Neural progenitor cell (in vitro differentiated cells): ENCODE data around the gene ARVCF. TPM values are rescaled to one million over a fixed set of nuclear protein-coding genes. Genes with fewer than 3 reads are reported as not detected.

ENCODE experiments used
- DNase-seq: peaks from one replicate; pipeline ENCODE4 v3.0.0-alpha.2; 2016; ENCODE audit warnings: low spot score
- H2AFZ ChIP-seq: fragments of 200-600 bp; sonication (generic); replicated peaks from 2 replicates; pipeline ENCODE4 v1.6.1; 2016; ENCODE audit warnings: antibody characterized with exemption
- H3F3A ChIP-seq: fragments of 200-600 bp; sonication (generic); 2 replicates; pipeline ENCODE4 v1.6.1; 2016; ENCODE audit warnings: antibody characterized with exemption, low read depth
- H3K27ac ChIP-seq: fragments of 200-600 bp; sonication (generic); 2 replicates; pipeline ENCODE4 v1.5.1; 2016; ENCODE audit warnings: mild to moderate bottlenecking
- H3K27me3 ChIP-seq: fragments of 200-600 bp; sonication (generic); 2 replicates; pipeline ENCODE4 v1.6.1; 2016; ENCODE audit warnings: mild to moderate bottlenecking, moderate library complexity
- H3K36me3 ChIP-seq: fragments of 200-600 bp; sonication (generic); 2 replicates; pipeline ENCODE4 v1.5.1; 2016
- H3K4me1 ChIP-seq: fragments of 200-600 bp; sonication (generic); 2 replicates; pipeline ENCODE4 v1.6.1; 2016; ENCODE audit warnings: mixed run types
- H3K4me2 ChIP-seq: fragments of 200-600 bp; sonication (generic); 2 replicates; pipeline ENCODE4 v1.6.1; 2016
- H3K4me3 ChIP-seq: fragments of 200-600 bp; sonication (generic); 2 replicates; pipeline ENCODE4 v1.5.1; 2016
- H3K79me2 ChIP-seq: fragments of 200-600 bp; sonication (generic); 2 replicates; pipeline ENCODE4 v1.6.1; 2016; ENCODE audit warnings: low read depth
- H3K9ac ChIP-seq: fragments of 200-600 bp; sonication (generic); 2 replicates; pipeline ENCODE4 v1.6.1; 2016
- H3K9me3 ChIP-seq: fragments of 200-600 bp; sonication (generic); 2 replicates; pipeline ENCODE4 v1.5.1; 2016; ENCODE audit warnings: low read depth
- H4K20me1 ChIP-seq: fragments of 200-600 bp; sonication (generic); 2 replicates; pipeline ENCODE4 v1.6.1; 2016; ENCODE audit warnings: low read depth
- H3K27ac Mint-ChIP-seq: 3 replicates; pipeline ENCODE4 v1.8.0; 2021; ENCODE audit warnings: mixed read lengths
- H3K27me3 Mint-ChIP-seq: 2 replicates; pipeline ENCODE4 v1.8.0; 2022; ENCODE audit warnings: low read depth, mild to moderate bottlenecking, inconsistent platforms, moderate library complexity, mixed read lengths; ENCODE audit not compliant: insufficient read depth
- H3K36me3 Mint-ChIP-seq: 3 replicates; pipeline ENCODE4 v1.8.0; 2021; ENCODE audit warnings: mixed read lengths
- H3K4me1 Mint-ChIP-seq: 3 replicates; pipeline ENCODE4 v1.8.0; 2021; ENCODE audit warnings: mixed read lengths
- H3K4me3 Mint-ChIP-seq: 3 replicates; pipeline ENCODE4 v1.8.0; 2021; ENCODE audit warnings: mild to moderate bottlenecking, moderate library complexity, mixed read lengths
- H3K9me3 Mint-ChIP-seq: 3 replicates; pipeline ENCODE4 v1.8.0; 2020; ENCODE audit warnings: mixed read lengths
- CTCF ChIP-seq: fragments of 200-600 bp; sonication (generic); IDR thresholded peaks from 2 replicates; pipeline ENCODE4 v1.5.1; 2017; ENCODE audit warnings: antibody characterized with exemption, mild to moderate bottlenecking
- EZH2 ChIP-seq: fragments of 200-600 bp; sonication (generic); IDR thresholded peaks from 2 replicates; pipeline ENCODE4 v1.6.1; 2017; ENCODE audit warnings: antibody characterized with exemption, mild to moderate bottlenecking, moderate library complexity
- EZH2phosphoT487 ChIP-seq: fragments of 200-600 bp; sonication (generic); IDR thresholded peaks from 2 replicates; pipeline ENCODE4 v1.6.1; 2017; ENCODE audit warnings: antibody characterized with exemption
- total RNA-seq: library from RNA; depleted of rRNA; stranded (reverse); fragments of >200 nt; gene quantifications from 2 replicates; pipeline ENCODE4 v1.2.3, GENCODE V29; 2015; ENCODE audit warnings: low replicate concordance

Gene ARVCF
- total RNA-seq, 1 donor from 2014 or later, result 35.4 TPM

- TF ChIP-seq EZH2phosphoT487, result no peak
- TF ChIP-seq EZH2, result no peak
- no peak for TF ChIP-seq CTCF
- no peak overlapping the region for H2AFZ ChIP-seq
These were observed 43.7 kb downstream of the ARVCF start for GRCh38 chr22:19972652-19973550.

GRCh38 chr22:19972251-19972650 lies 44.4 kb downstream of the ARVCF start:
- peaks cover 35% of the 10 kb centered on the region for H3K4me1 Mint-ChIP-seq
- Histone ChIP-seq H3K9me3 (no peaks in the 10 kb centered on the region), H3K27me3 (no peaks in the 10 kb centered on the region), H3K4me1 (peaks cover 10% of the 10 kb centered on the region), H3K9ac (no peak overlapping the region), H3F3A (peaks cover 8% of the 10 kb centered on the region), H3K4me2 (no peak overlapping the region), H3K36me3 (no peaks in the 10 kb centered on the region), H4K20me1 (peaks cover 28% of the 10 kb centered on the region), H3K79me2 (no peaks in the 10 kb centered on the region), H2AFZ (no peak overlapping the region), H3K27ac (no peak overlapping the region), H3K4me3 (no peak overlapping the region)
- H3K4me3 Mint-ChIP-seq, result peak overlapping the region; percentile 18
- H3K36me3 Mint-ChIP-seq, result peaks cover 4% of the 10 kb centered on the region
- peaks cover 5% of the 10 kb centered on the region for H3K27me3 Mint-ChIP-seq
- TF ChIP-seq EZH2 (no peak), EZH2phosphoT487 (no peak), CTCF (no peak)
- no peak for DNase-seq
- no peak overlapping the region for H3K27ac Mint-ChIP-seq
- no peaks in the 10 kb centered on the region for H3K9me3 Mint-ChIP-seq

More at GRCh38 chr22:19972652-19973550, 43.7 kb downstream of the ARVCF start:
- Histone ChIP-seq H3K27me3 (no peaks in the 10 kb centered on the region), H3K4me1 (peaks cover 10% of the 10 kb centered on the region), H3K9me3 (no peaks in the 10 kb centered on the region), H3K4me3 (no peak overlapping the region), H3K9ac (no peak overlapping the region), H3K36me3 (no peaks in the 10 kb centered on the region), H3K4me2 (no peak overlapping the region), H3K27ac (no peak overlapping the region), H3K79me2 (no peaks in the 10 kb centered on the region), H3F3A (peaks cover 3% of the 10 kb centered on the region), H4K20me1 (peaks cover 28% of the 10 kb centered on the region)
- Mint-ChIP-seq H3K9me3 (no peaks in the 10 kb centered on the region), H3K27me3 (peaks cover 5% of the 10 kb centered on the region), H3K27ac (no peak overlapping the region), H3K4me3 (no peak overlapping the region), H3K36me3 (peaks cover 4% of the 10 kb centered on the region), H3K4me1 (peaks cover 29% of the 10 kb centered on the region)
- DNase-seq, result no peak

- H3K36me3 Mint-ChIP-seq, result peaks cover 4% of the 10 kb centered on the region
- no peak overlapping the region for H3K27ac ChIP-seq
- H3K79me2 ChIP-seq, result no peaks in the 10 kb centered on the region
- no peak for TF ChIP-seq EZH2phosphoT487
- no peak for TF ChIP-seq CTCF
- TF ChIP-seq EZH2, result no peak
- H3F3A ChIP-seq, result peaks cover 16% of the 10 kb centered on the region
- peaks cover 10% of the 10 kb centered on the region for H3K4me1 ChIP-seq
- H3K4me3 Mint-ChIP-seq, result no peak overlapping the region
- peaks cover 42% of the 10 kb centered on the region for H3K4me1 Mint-ChIP-seq
- no peak overlapping the region for H2AFZ ChIP-seq
- H3K9ac ChIP-seq, result no peak overlapping the region
- peaks cover 5% of the 10 kb centered on the region for H3K27me3 Mint-ChIP-seq
- H3K4me2 ChIP-seq, result no peak overlapping the region
- peaks cover 28% of the 10 kb centered on the region for H4K20me1 ChIP-seq
- no peak overlapping the region for H3K27ac Mint-ChIP-seq
- no peak for DNase-seq
- H3K27me3 ChIP-seq, result no peaks in the 10 kb centered on the region
- H3K9me3 ChIP-seq, result no peaks in the 10 kb centered on the region
- no peaks in the 10 kb centered on the region for H3K9me3 Mint-ChIP-seq
- no peaks in the 10 kb centered on the region for H3K36me3 ChIP-seq
- H3K4me3 ChIP-seq, result no peak overlapping the region
These were observed 45.1 kb downstream of the ARVCF start for GRCh38 chr22:19971276-19972124.
